Muscle of leg (tissue), 11 donors: ENCODE data around the gene USP47. TPM values are rescaled to one million over a fixed set of nuclear protein-coding genes. Genes with fewer than 3 reads are reported as not detected.

ENCODE experiments used
- DNase-seq: peaks from one replicate; pipeline ENCODE4 v3.0.0; 2013
- H3K27ac ChIP-seq: one replicate; pipeline ENCODE4 v1.5.1; 2013; ENCODE audit warnings: mild to moderate bottlenecking, low read length, control low read depth
- H3K27me3 ChIP-seq: one replicate; pipeline ENCODE4 v1.6.1; 2013; ENCODE audit warnings: low read length; ENCODE audit not compliant: control insufficient read depth, insufficient read depth
- H3K36me3 ChIP-seq: one replicate; pipeline ENCODE4 v1.6.1; 2013; ENCODE audit warnings: low read length; ENCODE audit not compliant: control insufficient read depth, insufficient read depth
- H3K4me1 ChIP-seq: one replicate; pipeline ENCODE4 v1.6.1; 2013; ENCODE audit warnings: low read length; ENCODE audit not compliant: control insufficient read depth, insufficient read depth
- H3K4me3 ChIP-seq: one replicate; pipeline ENCODE4 v1.5.1; 2013; ENCODE audit warnings: low read length, control low read depth
- H3K9me3 ChIP-seq: replicated peaks from 2 replicates; pipeline ENCODE4 v1.6.1; 2013; ENCODE audit warnings: low read depth, low read length; ENCODE audit not compliant: control insufficient read depth
- WGBS: methylation state at CpG from one replicate; pipeline ENCODE4 v1.1.5; 2013; ENCODE audit warnings: missing lambda C conversion rate; ENCODE audit not compliant: insufficient coverage; 5-methylcytosine and 5-hydroxymethylcytosine counted together
- polyA plus RNA-seq, 8 donors: library from polyadenylated mRNA; unstranded; fragments of 120-200 nt; gene quantifications; one replicate each; pipeline versions ENCODE4 v1.2.1 to v1.2.3, GENCODE V29; 2013; ENCODE audit warnings: inconsistent platforms in 1 of 8, low replicate concordance in 1 of 8; ENCODE audit not compliant: insufficient read length in 8 of 8, insufficient read depth in 1 of 8
- total RNA-seq: library from RNA; stranded (reverse); fragments of 120-200 nt; gene quantifications from one replicate; pipeline ENCODE4 v1.2.4, GENCODE V29; 2013

USP47 gene
- total and polyA plus RNA-seq, 9 donors = 50.1 to 74.4 (median 67.7) TPM

- DNase-seq = peak; percentile 91
- Histone ChIP-seq H3K4me1 (peaks cover 90% of the 10 kb centered on the region), H3K36me3 (no peaks in the 10 kb centered on the region), H3K9me3 (peaks cover 3% of the 10 kb centered on the region), H3K4me3 (no peak overlapping the region), H3K27ac (peak overlapping the region; percentile 82), H3K27me3 (no peaks in the 10 kb centered on the region)
- 15% methylated on average over 6 of the region's 10 CpGs for WGBS
These were observed 135.6 kb downstream of the USP47 start for GRCh38 chr11:11977206-11977938.

GRCh38 chr11:11978098-11978637 lies 136.4 kb downstream of the USP47 start:
- 93% methylated on average over 2 of the region's 4 CpGs for WGBS
- H3K27ac ChIP-seq = peak overlapping the region; percentile 94
- DNase-seq = no peak
- no peaks in the 10 kb centered on the region for H3K27me3 ChIP-seq
- peaks cover 2% of the 10 kb centered on the region for H3K36me3 ChIP-seq
- H3K9me3 ChIP-seq = peaks cover 3% of the 10 kb centered on the region
- H3K4me1 ChIP-seq = peaks cover 82% of the 10 kb centered on the region
- no peak overlapping the region for H3K4me3 ChIP-seq

GRCh38 chr11:11978792-11979487 lies 137.2 kb downstream of the USP47 start:
- H3K4me3 ChIP-seq = no peak overlapping the region
- H3K9me3 ChIP-seq = peaks cover 3% of the 10 kb centered on the region
- peaks cover 5% of the 10 kb centered on the region for H3K36me3 ChIP-seq
- peak; percentile 94 for DNase-seq
- 24% methylated on average over 6 of the region's 13 CpGs for WGBS
- H3K27me3 ChIP-seq = no peaks in the 10 kb centered on the region
- H3K27ac ChIP-seq = peak overlapping the region; percentile 94
- peaks cover 74% of the 10 kb centered on the region for H3K4me1 ChIP-seq

GRCh38 chr11:11979488-11980117 lies 137.8 kb downstream of the USP47 start:
- WGBS = 28% methylated on average over 3 of the region's 8 CpGs
- H3K27ac ChIP-seq = peak overlapping the region; percentile 94
- peaks cover 3% of the 10 kb centered on the region for H3K9me3 ChIP-seq
- no peaks in the 10 kb centered on the region for H3K27me3 ChIP-seq
- peak; percentile 87 for DNase-seq
- peaks cover 68% of the 10 kb centered on the region for H3K4me1 ChIP-seq
- H3K36me3 ChIP-seq = peaks cover 5% of the 10 kb centered on the region
- no peak overlapping the region for H3K4me3 ChIP-seq

GRCh38 chr11:11980200-11980599 lies 138.4 kb downstream of the USP47 start:
- Histone ChIP-seq H3K27ac (peak overlapping the region; percentile 94), H3K4me1 (peaks cover 69% of the 10 kb centered on the region), H3K27me3 (no peaks in the 10 kb centered on the region), H3K9me3 (peaks cover 3% of the 10 kb centered on the region), H3K4me3 (no peak overlapping the region), H3K36me3 (peaks cover 7% of the 10 kb centered on the region)
- no peak for DNase-seq
- WGBS = 75% methylated on average over 2 of the region's 2 CpGs

GRCh38 chr11:11980841-11981308 lies 139.1 kb downstream of the USP47 start:
- no peak for DNase-seq
- Histone ChIP-seq H3K27me3 (no peaks in the 10 kb centered on the region), H3K9me3 (peaks cover 3% of the 10 kb centered on the region), H3K27ac (no peak overlapping the region), H3K4me1 (peaks cover 65% of the 10 kb centered on the region), H3K4me3 (no peak overlapping the region), H3K36me3 (peaks cover 7% of the 10 kb centered on the region)
- no CpG with 5 or more reads among the region's 3 CpGs for WGBS

GRCh38 chr11:11981364-11981763 lies 139.6 kb downstream of the USP47 start:
- Histone ChIP-seq H3K4me3 (no peak overlapping the region), H3K9me3 (peaks cover 3% of the 10 kb centered on the region), H3K27me3 (no peaks in the 10 kb centered on the region), H3K4me1 (peaks cover 63% of the 10 kb centered on the region), H3K36me3 (peaks cover 7% of the 10 kb centered on the region), H3K27ac (no peak overlapping the region)
- 79% methylated on average over 3 of the region's 5 CpGs for WGBS
- DNase-seq = no peak

GRCh38 chr11:11981840-11982239 lies 140.1 kb downstream of the USP47 start:
- Histone ChIP-seq H3K36me3 (peaks cover 7% of the 10 kb centered on the region), H3K9me3 (peaks cover 3% of the 10 kb centered on the region), H3K4me3 (no peak overlapping the region), H3K4me1 (peaks cover 58% of the 10 kb centered on the region), H3K27ac (no peak overlapping the region), H3K27me3 (no peaks in the 10 kb centered on the region)
- 76% methylated on average over 3 of the region's 6 CpGs for WGBS
- DNase-seq = no peak

- 97% methylated on average over 7 of the region's 10 CpGs for WGBS
- Histone ChIP-seq H3K4me3 (no peak overlapping the region), H3K9me3 (peaks cover 3% of the 10 kb centered on the region), H3K36me3 (peaks cover 7% of the 10 kb centered on the region), H3K4me1 (peaks cover 52% of the 10 kb centered on the region), H3K27me3 (no peaks in the 10 kb centered on the region), H3K27ac (no peak overlapping the region)
- DNase-seq = no peak
These were observed 140.7 kb downstream of the USP47 start for GRCh38 chr11:11982461-11982860.

GRCh38 chr11:11982975-11983374 lies 141.2 kb downstream of the USP47 start:
- Histone ChIP-seq H3K4me1 (peaks cover 48% of the 10 kb centered on the region), H3K27me3 (no peaks in the 10 kb centered on the region), H3K9me3 (peaks cover 3% of the 10 kb centered on the region), H3K36me3 (peaks cover 7% of the 10 kb centered on the region), H3K4me3 (no peak overlapping the region), H3K27ac (no peak overlapping the region)
- no peak for DNase-seq
- whole genome bisulfite sequencing = 100% methylated on average over 1 of the region's 2 CpGs
